Measurements from ENCODE around the gene LAMA2.

LAMA2 gene

DNA sequence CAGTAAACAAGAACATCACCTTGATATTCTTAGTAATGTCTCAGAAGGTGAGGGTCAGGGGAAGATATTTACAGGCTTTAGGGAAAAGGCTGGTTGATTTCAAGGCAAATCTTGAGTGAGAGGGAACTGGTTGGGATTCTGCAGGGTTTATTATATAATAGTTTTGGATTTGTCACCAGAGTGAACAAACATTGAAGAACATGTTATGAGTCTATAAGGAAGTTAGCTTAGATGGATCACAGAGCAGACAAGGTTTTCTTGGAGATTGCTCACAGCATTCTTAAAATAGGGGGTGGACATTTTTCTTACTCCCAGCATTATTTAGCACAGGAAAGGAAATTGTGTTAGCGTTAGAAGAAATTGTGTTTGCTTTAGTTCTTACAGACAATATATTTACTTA, 324.9 kb downstream of the LAMA2 start:
- TF ChIP-seq, protein P1, sequence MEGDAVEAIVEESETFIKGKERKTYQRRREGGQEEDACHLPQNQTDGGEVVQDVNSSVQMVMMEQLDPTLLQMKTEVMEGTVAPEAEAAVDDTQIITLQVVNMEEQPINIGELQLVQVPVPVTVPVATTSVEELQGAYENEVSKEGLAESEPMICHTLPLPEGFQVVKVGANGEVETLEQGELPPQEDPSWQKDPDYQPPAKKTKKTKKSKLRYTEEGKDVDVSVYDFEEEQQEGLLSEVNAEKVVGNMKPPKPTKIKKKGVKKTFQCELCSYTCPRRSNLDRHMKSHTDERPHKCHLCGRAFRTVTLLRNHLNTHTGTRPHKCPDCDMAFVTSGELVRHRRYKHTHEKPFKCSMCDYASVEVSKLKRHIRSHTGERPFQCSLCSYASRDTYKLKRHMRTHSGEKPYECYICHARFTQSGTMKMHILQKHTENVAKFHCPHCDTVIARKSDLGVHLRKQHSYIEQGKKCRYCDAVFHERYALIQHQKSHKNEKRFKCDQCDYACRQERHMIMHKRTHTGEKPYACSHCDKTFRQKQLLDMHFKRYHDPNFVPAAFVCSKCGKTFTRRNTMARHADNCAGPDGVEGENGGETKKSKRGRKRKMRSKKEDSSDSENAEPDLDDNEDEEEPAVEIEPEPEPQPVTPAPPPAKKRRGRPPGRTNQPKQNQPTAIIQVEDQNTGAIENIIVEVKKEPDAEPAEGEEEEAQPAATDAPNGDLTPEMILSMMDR (IDR thresholded peaks at IDR 0.05; ENCODE audit: low read depth, low read length): no peak
- H3K4me3 ChIP-seq (ENCODE audit: low read depth, low read length): no peak overlapping the region

DNA sequence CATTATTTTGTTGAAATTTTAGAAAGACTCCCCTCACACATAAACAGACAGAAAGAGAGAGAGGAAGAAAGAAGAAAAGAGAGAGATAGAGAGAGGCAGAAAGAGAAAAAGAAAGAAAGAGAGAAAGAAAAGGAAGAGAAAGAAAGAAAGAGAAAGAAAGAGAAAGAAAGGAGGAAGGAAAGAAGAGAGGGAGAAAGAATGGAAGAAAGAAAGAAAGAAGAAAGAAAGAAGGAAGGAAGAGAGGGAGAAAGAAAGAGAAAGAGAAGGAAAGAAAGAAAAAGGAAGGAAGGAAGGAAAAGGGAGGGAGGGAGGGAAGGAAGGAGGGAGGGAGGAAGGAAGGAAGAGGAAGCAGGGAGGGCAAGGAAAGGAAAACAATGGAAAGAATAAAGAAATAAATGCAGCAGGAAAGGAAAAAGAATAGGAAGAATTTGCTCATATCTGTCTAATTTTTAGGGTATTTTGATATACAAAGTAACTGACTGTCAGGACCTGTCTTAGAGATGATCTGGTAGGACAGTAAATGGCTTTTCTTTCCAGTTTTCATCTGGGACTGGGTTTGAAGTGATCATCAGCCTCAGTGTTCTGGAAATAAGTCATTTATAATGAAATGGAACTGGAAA, 325.6 kb downstream of the LAMA2 start:
- H3K4me3 ChIP-seq (ENCODE audit: low read depth, low read length): no peak overlapping the region

DNA sequence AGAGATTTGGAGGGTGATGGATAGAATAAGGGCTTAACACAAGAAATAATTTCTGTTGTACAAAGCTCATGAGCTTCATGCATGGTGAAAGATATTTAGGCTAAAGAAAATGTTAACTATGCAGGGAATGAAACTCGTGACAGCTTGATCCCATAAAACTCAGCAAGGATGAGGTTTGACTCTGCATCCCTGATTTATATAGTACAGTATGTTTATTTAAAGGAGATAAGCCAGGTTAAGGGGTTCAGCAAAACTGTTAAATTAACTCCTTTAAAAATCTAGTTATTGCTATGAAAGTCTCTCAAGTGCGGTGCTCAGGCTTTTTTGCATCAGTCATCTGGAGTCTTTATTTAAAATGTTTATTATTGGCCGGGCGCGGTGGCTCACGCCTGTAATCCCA, 326.4 kb downstream of the LAMA2 start:
- TF ChIP-seq, protein P1 (IDR thresholded peaks at IDR 0.05; ENCODE audit: low read depth, low read length): no peak

More for the DNA sequence above, 325.6 kb downstream of the LAMA2 start:
- TF ChIP-seq, protein P1 (IDR thresholded peaks at IDR 0.05; ENCODE audit: low read depth, low read length): no peak

DNA sequence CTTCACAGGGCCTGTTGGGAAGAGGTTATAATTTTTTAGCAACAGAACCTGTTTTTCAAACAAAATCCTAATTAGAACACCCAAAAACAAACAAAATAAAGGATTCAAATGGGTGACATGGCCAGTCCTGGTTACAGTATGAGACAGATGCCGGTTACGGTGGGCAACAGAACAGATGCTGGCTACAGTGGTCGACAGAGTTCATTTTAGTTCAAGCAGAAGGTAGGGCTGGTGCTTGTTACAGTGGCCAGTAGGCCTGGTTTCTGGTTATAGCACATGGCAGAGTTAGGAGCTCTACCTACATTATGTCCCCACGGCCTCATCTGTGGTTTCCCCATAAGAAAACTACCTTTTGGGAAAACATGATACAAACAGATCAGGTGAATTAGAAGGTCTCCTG, 327.7 kb downstream of the LAMA2 start:
- TF ChIP-seq, protein P1 (IDR thresholded peaks at IDR 0.05; ENCODE audit: low read depth, low read length): no peak
- no peak overlapping the region for H3K4me3 ChIP-seq (ENCODE audit: low read depth, low read length)

More for the DNA sequence above, 326.4 kb downstream of the LAMA2 start:
- H3K4me3 ChIP-seq (ENCODE audit: low read depth, low read length): no peak overlapping the region

DNA sequence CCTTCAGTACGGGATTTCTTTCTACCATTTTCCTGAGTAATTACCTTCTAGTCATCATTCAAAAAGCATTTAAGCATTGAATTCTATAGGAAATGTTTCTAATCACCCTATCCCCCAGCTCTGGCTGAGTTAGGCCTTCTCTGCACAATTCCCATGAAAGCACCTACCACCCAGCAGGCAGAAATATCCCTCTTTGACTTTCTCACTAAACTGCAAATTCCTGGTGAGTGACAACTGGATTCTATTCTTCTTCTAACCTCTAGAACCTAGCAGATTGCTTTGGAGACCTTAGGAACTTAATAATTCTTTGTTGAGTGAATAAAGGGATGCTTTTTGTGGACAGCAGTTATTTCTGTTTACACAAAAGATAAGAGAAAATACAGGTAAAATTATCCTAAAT, 328.7 kb downstream of the LAMA2 start:
- TF ChIP-seq, protein P1 (IDR thresholded peaks at IDR 0.05; ENCODE audit: low read depth, low read length): no peak

DNA sequence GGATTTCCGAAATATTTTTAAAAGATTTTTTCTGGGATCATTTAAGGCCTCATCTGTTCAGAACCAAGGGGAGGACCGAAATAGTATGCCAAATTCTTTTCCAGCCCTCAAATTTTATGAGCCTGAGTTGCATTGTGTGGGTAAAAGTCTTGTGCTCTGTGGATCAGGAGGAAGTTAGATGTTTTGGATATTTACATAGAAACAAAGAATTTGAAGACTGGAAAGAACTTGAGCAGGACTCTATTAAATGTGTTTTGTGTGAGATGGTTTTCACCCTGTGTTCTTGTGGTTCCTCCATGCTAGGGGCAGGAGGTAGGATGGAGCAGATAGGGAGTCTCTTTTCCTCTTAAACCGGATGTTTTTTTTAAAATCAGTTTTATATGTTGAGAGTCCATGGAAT, 329.1 kb downstream of the LAMA2 start:
- TF ChIP-seq, protein P1 (IDR thresholded peaks at IDR 0.05; ENCODE audit: low read depth, low read length): no peak

More for the DNA sequence above, 328.7 kb downstream of the LAMA2 start:
- no peak overlapping the region for H3K4me3 ChIP-seq (ENCODE audit: low read depth, low read length)

DNA sequence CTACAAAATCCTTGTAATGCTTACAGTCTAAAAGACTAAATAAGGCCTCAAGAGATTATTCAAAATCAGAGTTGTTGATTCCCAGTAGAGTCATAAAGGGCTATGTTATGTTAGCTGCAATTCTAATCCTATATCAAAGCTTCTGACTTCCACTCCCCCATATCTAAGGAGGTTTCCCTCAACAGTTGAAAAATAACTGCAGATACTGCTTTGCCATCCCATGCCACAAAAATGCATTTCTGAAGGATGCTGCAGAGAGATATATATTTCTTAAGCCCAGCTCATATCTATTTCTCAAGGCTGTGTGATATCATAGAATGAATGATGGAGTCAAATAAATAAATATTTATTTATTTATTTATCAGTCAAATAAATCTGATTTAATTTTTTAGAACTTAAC, 332.3 kb downstream of the LAMA2 start:
- H3K4me3 ChIP-seq (ENCODE audit: low read depth, low read length): no peak overlapping the region
- TF ChIP-seq, protein P1 (IDR thresholded peaks at IDR 0.05; ENCODE audit: low read depth, low read length): no peak

More for the DNA sequence above, 329.1 kb downstream of the LAMA2 start:
- H3K4me3 ChIP-seq (ENCODE audit: low read depth, low read length): no peak overlapping the region
